Neural progenitor cell (in vitro differentiated cells): ENCODE measurements around the gene RNF166. TPM values are rescaled to one million over a fixed set of nuclear protein-coding genes. Genes with fewer than 3 reads are reported as not detected.
A peak's percentile ranks its signal among the peaks of the same experiment; 100 is the strongest.

Experiments used
- DNase-seq: peaks from one replicate; pipeline ENCODE4 v3.0.0-alpha.2; 2016; ENCODE audit warnings: low spot score
- H2AFZ ChIP-seq: fragments of 200-600 bp; sonication (generic); replicated peaks from 2 replicates; pipeline ENCODE4 v1.6.1; 2016; ENCODE audit warnings: antibody characterized with exemption
- H3F3A ChIP-seq: fragments of 200-600 bp; sonication (generic); 2 replicates; pipeline ENCODE4 v1.6.1; 2016; ENCODE audit warnings: antibody characterized with exemption, low read depth
- H3K27ac ChIP-seq: fragments of 200-600 bp; sonication (generic); 2 replicates; pipeline ENCODE4 v1.5.1; 2016; ENCODE audit warnings: mild to moderate bottlenecking
- H3K27me3 ChIP-seq: fragments of 200-600 bp; sonication (generic); 2 replicates; pipeline ENCODE4 v1.6.1; 2016; ENCODE audit warnings: mild to moderate bottlenecking, moderate library complexity
- H3K36me3 ChIP-seq: fragments of 200-600 bp; sonication (generic); 2 replicates; pipeline ENCODE4 v1.5.1; 2016
- H3K4me1 ChIP-seq: fragments of 200-600 bp; sonication (generic); 2 replicates; pipeline ENCODE4 v1.6.1; 2016; ENCODE audit warnings: mixed run types
- H3K4me2 ChIP-seq: fragments of 200-600 bp; sonication (generic); 2 replicates; pipeline ENCODE4 v1.6.1; 2016
- H3K4me3 ChIP-seq: fragments of 200-600 bp; sonication (generic); 2 replicates; pipeline ENCODE4 v1.5.1; 2016
- H3K79me2 ChIP-seq: fragments of 200-600 bp; sonication (generic); 2 replicates; pipeline ENCODE4 v1.6.1; 2016; ENCODE audit warnings: low read depth
- H3K9ac ChIP-seq: fragments of 200-600 bp; sonication (generic); 2 replicates; pipeline ENCODE4 v1.6.1; 2016
- H3K9me3 ChIP-seq: fragments of 200-600 bp; sonication (generic); 2 replicates; pipeline ENCODE4 v1.5.1; 2016; ENCODE audit warnings: low read depth
- H4K20me1 ChIP-seq: fragments of 200-600 bp; sonication (generic); 2 replicates; pipeline ENCODE4 v1.6.1; 2016; ENCODE audit warnings: low read depth
- H3K27ac Mint-ChIP-seq: 3 replicates; pipeline ENCODE4 v1.8.0; 2021; ENCODE audit warnings: mixed read lengths
- H3K27me3 Mint-ChIP-seq: 2 replicates; pipeline ENCODE4 v1.8.0; 2022; ENCODE audit warnings: low read depth, mild to moderate bottlenecking, inconsistent platforms, moderate library complexity, mixed read lengths; ENCODE audit not compliant: insufficient read depth
- H3K36me3 Mint-ChIP-seq: 3 replicates; pipeline ENCODE4 v1.8.0; 2021; ENCODE audit warnings: mixed read lengths
- H3K4me1 Mint-ChIP-seq: 3 replicates; pipeline ENCODE4 v1.8.0; 2021; ENCODE audit warnings: mixed read lengths
- H3K4me3 Mint-ChIP-seq: 3 replicates; pipeline ENCODE4 v1.8.0; 2021; ENCODE audit warnings: mild to moderate bottlenecking, moderate library complexity, mixed read lengths
- H3K9me3 Mint-ChIP-seq: 3 replicates; pipeline ENCODE4 v1.8.0; 2020; ENCODE audit warnings: mixed read lengths
- CTCF ChIP-seq: fragments of 200-600 bp; sonication (generic); IDR thresholded peaks from 2 replicates; pipeline ENCODE4 v1.5.1; 2017; ENCODE audit warnings: antibody characterized with exemption, mild to moderate bottlenecking
- EZH2 ChIP-seq: fragments of 200-600 bp; sonication (generic); IDR thresholded peaks from 2 replicates; pipeline ENCODE4 v1.6.1; 2017; ENCODE audit warnings: antibody characterized with exemption, mild to moderate bottlenecking, moderate library complexity
- EZH2phosphoT487 ChIP-seq: fragments of 200-600 bp; sonication (generic); IDR thresholded peaks from 2 replicates; pipeline ENCODE4 v1.6.1; 2017; ENCODE audit warnings: antibody characterized with exemption
- total RNA-seq: library from RNA; depleted of rRNA; stranded (reverse); fragments of >200 nt; gene quantifications from 2 replicates; pipeline ENCODE4 v1.2.3, GENCODE V29; 2015; ENCODE audit warnings: low replicate concordance

Gene RNF166
- 11.1 and 30.1 TPM in 2 replicates for total RNA-seq

- TF ChIP-seq CTCF (no peak), EZH2 (no peak), EZH2phosphoT487 (no peak)
- Mint-ChIP-seq H3K4me1 (peaks cover 22% of the 10 kb centered on the region), H3K27me3 (no peaks in the 10 kb centered on the region), H3K27ac (peak within 1 kb of the TSS; percentile 53), H3K4me3 (peak within 1 kb of the TSS; percentile 92), H3K9me3 (no peaks in the 10 kb centered on the region), H3K36me3 (no peaks in the 10 kb centered on the region)
- peaks cover 10% of the 10 kb centered on the region for H3K4me1 ChIP-seq
- H3K9ac ChIP-seq = peak within 1 kb of the TSS; percentile 90
- peak within 1 kb of the TSS; percentile 99 for H3K4me2 ChIP-seq
- H3K27me3 ChIP-seq = no peaks in the 10 kb centered on the region
- H3K27ac ChIP-seq = no peak within 1 kb of the TSS
- H4K20me1 ChIP-seq = peaks cover 19% of the 10 kb centered on the region
- H3K9me3 ChIP-seq = no peaks in the 10 kb centered on the region
- H3K36me3 ChIP-seq = no peaks in the 10 kb centered on the region
- no peaks in the 10 kb centered on the region for H3F3A ChIP-seq
- DNase-seq = peak; percentile 96
- H2AFZ ChIP-seq = peak within 1 kb of the TSS; percentile 94
- peak within 1 kb of the TSS; percentile 99 for H3K4me3 ChIP-seq
- H3K79me2 ChIP-seq = peaks cover 42% of the 10 kb centered on the region
Observed at GRCh38 chr16:88706229-88706964, at the start of gene RNF166, which contains the start of gene CTU2. TSS of gene RNF166 (minus strand) at chr16:88706408. CDS start at chr16:88706325, 83 bp downstream. TSS of gene CTU2 (plus strand) at chr16:88706503. CDS start at chr16:88706531, 28 bp downstream.

GRCh38 chr16:88754912-88755744, 48.9 kb upstream of the RNF166 start:
- H4K20me1 ChIP-seq = no peaks in the 10 kb centered on the region

More at GRCh38 chr16:88754912-88755744, 48.9 kb upstream of the RNF166 start:
- TF ChIP-seq EZH2 (no peak), CTCF (peak; percentile 68), EZH2phosphoT487 (no peak)
- peak; percentile 80 for DNase-seq
- H2AFZ ChIP-seq = no peak overlapping the region
- no peaks in the 10 kb centered on the region for H3K9me3 ChIP-seq
- peaks cover 6% of the 10 kb centered on the region for H3K4me1 ChIP-seq
- Mint-ChIP-seq H3K36me3 (no peaks in the 10 kb centered on the region), H3K4me3 (peak overlapping the region; percentile 35), H3K27me3 (no peaks in the 10 kb centered on the region), H3K27ac (no peak overlapping the region), H3K9me3 (no peaks in the 10 kb centered on the region), H3K4me1 (peaks cover 15% of the 10 kb centered on the region)
- no peak overlapping the region for H3K27ac ChIP-seq
- no peak overlapping the region for H3K9ac ChIP-seq
- no peaks in the 10 kb centered on the region for H3K79me2 ChIP-seq
- no peaks in the 10 kb centered on the region for H3K36me3 ChIP-seq
- no peak overlapping the region for H3K4me3 ChIP-seq
- H3K4me2 ChIP-seq = no peak overlapping the region
- peaks cover 16% of the 10 kb centered on the region for H3F3A ChIP-seq
- no peaks in the 10 kb centered on the region for H3K27me3 ChIP-seq
